Upper lobe of right lung (tissue), 1 donor: ENCODE results near the gene IMPDH2. TPM values are rescaled to one million over a fixed set of nuclear protein-coding genes. Genes with fewer than 3 reads are reported as not detected.

Experiments
- ATAC-seq: fragments of 200-7000 bp; cut with Tn5 transposase; one replicate; pipeline ENCODE4 v1.9.1; 2020; ENCODE audit warnings: mild to moderate bottlenecking, moderate library complexity
- DNase-seq: peaks from one replicate; pipeline ENCODE4 v3.0.0-alpha.2; 2020
- H3K27ac ChIP-seq: fragments of 200-600 bp; one replicate; pipeline ENCODE4 v1.8.0; 2022
- H3K27me3 ChIP-seq: fragments of 200-600 bp; one replicate; pipeline ENCODE4 v1.8.0; 2022; ENCODE audit warnings: mild to moderate bottlenecking
- H3K36me3 ChIP-seq: fragments of 200-600 bp; one replicate; pipeline ENCODE4 v1.8.0; 2022
- H3K4me1 ChIP-seq: fragments of 200-600 bp; one replicate; pipeline ENCODE4 v1.8.0; 2022
- H3K4me3 ChIP-seq: fragments of 200-600 bp; one replicate; pipeline ENCODE4 v1.8.0; 2022; ENCODE audit warnings: mild to moderate bottlenecking
- H3K9me3 ChIP-seq: fragments of 200-600 bp; one replicate; pipeline ENCODE4 v1.8.0; 2022
- CTCF ChIP-seq: fragments of 200-600 bp; IDR thresholded peaks from one replicate; pipeline ENCODE4 v1.8.0; 2022; ENCODE audit warnings: antibody characterized with exemption
- intact Hi-C: fragments of 100-400 bp; cut with DNase I; formaldehyde crosslinking; loops from one replicate; pipeline ENCODE4 v1.11.0; 2022
- total RNA-seq: library from RNA; stranded (reverse); fragmentation: NEBNext Ultra II Directional; extraction: Animal tissue kit (Norgen Biotek cat#: 25700); gene quantifications from one replicate; pipeline ENCODE4 v1.2.1, GENCODE V29; 2021
- donor health status: DM: no; HTN: yes; CAD: no; lungs with severe emphysema.

Gene IMPDH2
- total RNA-seq, 1 donor from 2014 or later, result 107 TPM

GRCh38 chr3:49054344-49054862, 25.2 kb upstream of the IMPDH2 start:
- no peak for TF ChIP-seq CTCF
- DNase-seq (no peak), ATAC-seq (no peak)
- H3K36me3 ChIP-seq, result peaks cover 69% of the 10 kb centered on the region
- no peaks in the 10 kb centered on the region for H3K27me3 ChIP-seq
- H3K4me3 ChIP-seq, result no peak overlapping the region
- H3K4me1 ChIP-seq, result no peaks in the 10 kb centered on the region
- intact Hi-C loops, result no loop called here
- no peak overlapping the region for H3K27ac ChIP-seq
- H3K9me3 ChIP-seq, result no peaks in the 10 kb centered on the region

GRCh38 chr3:49053543-49053942, 24.3 kb upstream of the IMPDH2 start:
- intact Hi-C loops, result no loop called here
- H3K36me3 ChIP-seq, result peaks cover 69% of the 10 kb centered on the region

GRCh38 chr3:49035281-49035680, 6.1 kb upstream of the IMPDH2 start:
- Histone ChIP-seq H3K27ac (no peak overlapping the region), H3K4me3 (no peak overlapping the region), H3K9me3 (no peaks in the 10 kb centered on the region), H3K36me3 (peaks cover 87% of the 10 kb centered on the region), H3K4me1 (no peaks in the 10 kb centered on the region), H3K27me3 (no peaks in the 10 kb centered on the region)
- no peak for TF ChIP-seq CTCF
- DNase-seq (no peak), ATAC-seq (peak; percentile 65)
- intact Hi-C loops, result no loop called here

More at GRCh38 chr3:49053543-49053942, 24.3 kb upstream of the IMPDH2 start:
- H3K9me3 ChIP-seq, result no peaks in the 10 kb centered on the region
- H3K27ac ChIP-seq, result no peak overlapping the region
- no peaks in the 10 kb centered on the region for H3K27me3 ChIP-seq
- DNase-seq, result no peak
- no peak for TF ChIP-seq CTCF
- no peaks in the 10 kb centered on the region for H3K4me1 ChIP-seq
- H3K4me3 ChIP-seq, result no peak overlapping the region
- no peak for ATAC-seq

- H3K36me3 ChIP-seq, result peaks cover 89% of the 10 kb centered on the region
- TF ChIP-seq CTCF, result no peak
- intact Hi-C loops, result no loop called here
Observed at GRCh38 chr3:49034650-49035049, 5.5 kb upstream of the IMPDH2 start.

GRCh38 chr3:49032646-49033304, 3.6 kb upstream of the IMPDH2 start:
- DNase-seq (no peak), ATAC-seq (no peak)
- peaks cover 71% of the 10 kb centered on the region for H3K36me3 ChIP-seq
- intact Hi-C loops, result no loop called here
- no peaks in the 10 kb centered on the region for H3K27me3 ChIP-seq
- no peak overlapping the region for H3K4me3 ChIP-seq
- H3K9me3 ChIP-seq, result no peaks in the 10 kb centered on the region
- peaks cover 11% of the 10 kb centered on the region for H3K4me1 ChIP-seq
- H3K27ac ChIP-seq, result no peak overlapping the region
- no peak for TF ChIP-seq CTCF

More at GRCh38 chr3:49034650-49035049, 5.5 kb upstream of the IMPDH2 start:
- H3K27ac ChIP-seq, result no peak overlapping the region
- no peak for DNase-seq
- H3K4me3 ChIP-seq, result no peak overlapping the region
- ATAC-seq, result no peak
- H3K27me3 ChIP-seq, result no peaks in the 10 kb centered on the region
- H3K4me1 ChIP-seq, result no peaks in the 10 kb centered on the region
- no peaks in the 10 kb centered on the region for H3K9me3 ChIP-seq
